Measurements from ENCODE around the gene LY6G6D. TPM values are rescaled to one million over a fixed set of nuclear protein-coding genes. Genes with fewer than 3 reads are reported as not detected.

Gene LY6G6D
- total and polyA plus RNA-seq, 2 of the 13 experiments (the other 11 are each of a cell fraction or from before 2014, with no cell fraction given), result not detected

DNA sequence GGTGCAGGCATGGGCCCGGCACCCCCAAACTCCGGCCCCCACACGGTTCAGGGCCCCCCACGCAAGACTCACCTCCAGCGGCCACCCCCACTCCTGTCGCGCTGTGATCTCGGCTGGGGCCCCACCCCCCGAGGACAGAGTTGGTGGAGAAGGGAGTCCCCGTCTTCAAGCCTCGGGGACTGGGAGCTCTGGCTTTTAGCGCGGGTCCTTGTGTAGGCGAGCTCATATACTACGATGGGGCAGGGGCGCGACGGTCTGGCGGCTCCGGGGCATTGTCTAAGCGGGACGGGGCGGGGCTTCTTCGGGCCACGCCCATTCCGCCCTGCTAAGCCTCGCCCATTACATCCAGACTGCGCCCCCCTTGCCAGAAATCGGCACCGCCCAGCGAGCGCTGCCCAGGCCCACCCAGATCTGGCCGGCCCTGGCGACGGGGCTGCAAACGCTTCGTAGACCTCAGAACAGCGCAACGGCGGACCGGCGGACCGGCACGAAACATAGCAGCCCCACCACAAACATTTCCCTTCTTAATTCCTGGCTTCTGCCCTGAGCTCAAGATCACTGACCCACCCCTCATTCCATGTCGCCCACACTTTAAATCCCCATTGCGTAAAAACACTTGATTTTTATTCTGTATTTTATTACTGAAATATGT is 15.0 kb downstream of the LY6G6D start (continued):
- TF ChIP-seq, protein P1, sequence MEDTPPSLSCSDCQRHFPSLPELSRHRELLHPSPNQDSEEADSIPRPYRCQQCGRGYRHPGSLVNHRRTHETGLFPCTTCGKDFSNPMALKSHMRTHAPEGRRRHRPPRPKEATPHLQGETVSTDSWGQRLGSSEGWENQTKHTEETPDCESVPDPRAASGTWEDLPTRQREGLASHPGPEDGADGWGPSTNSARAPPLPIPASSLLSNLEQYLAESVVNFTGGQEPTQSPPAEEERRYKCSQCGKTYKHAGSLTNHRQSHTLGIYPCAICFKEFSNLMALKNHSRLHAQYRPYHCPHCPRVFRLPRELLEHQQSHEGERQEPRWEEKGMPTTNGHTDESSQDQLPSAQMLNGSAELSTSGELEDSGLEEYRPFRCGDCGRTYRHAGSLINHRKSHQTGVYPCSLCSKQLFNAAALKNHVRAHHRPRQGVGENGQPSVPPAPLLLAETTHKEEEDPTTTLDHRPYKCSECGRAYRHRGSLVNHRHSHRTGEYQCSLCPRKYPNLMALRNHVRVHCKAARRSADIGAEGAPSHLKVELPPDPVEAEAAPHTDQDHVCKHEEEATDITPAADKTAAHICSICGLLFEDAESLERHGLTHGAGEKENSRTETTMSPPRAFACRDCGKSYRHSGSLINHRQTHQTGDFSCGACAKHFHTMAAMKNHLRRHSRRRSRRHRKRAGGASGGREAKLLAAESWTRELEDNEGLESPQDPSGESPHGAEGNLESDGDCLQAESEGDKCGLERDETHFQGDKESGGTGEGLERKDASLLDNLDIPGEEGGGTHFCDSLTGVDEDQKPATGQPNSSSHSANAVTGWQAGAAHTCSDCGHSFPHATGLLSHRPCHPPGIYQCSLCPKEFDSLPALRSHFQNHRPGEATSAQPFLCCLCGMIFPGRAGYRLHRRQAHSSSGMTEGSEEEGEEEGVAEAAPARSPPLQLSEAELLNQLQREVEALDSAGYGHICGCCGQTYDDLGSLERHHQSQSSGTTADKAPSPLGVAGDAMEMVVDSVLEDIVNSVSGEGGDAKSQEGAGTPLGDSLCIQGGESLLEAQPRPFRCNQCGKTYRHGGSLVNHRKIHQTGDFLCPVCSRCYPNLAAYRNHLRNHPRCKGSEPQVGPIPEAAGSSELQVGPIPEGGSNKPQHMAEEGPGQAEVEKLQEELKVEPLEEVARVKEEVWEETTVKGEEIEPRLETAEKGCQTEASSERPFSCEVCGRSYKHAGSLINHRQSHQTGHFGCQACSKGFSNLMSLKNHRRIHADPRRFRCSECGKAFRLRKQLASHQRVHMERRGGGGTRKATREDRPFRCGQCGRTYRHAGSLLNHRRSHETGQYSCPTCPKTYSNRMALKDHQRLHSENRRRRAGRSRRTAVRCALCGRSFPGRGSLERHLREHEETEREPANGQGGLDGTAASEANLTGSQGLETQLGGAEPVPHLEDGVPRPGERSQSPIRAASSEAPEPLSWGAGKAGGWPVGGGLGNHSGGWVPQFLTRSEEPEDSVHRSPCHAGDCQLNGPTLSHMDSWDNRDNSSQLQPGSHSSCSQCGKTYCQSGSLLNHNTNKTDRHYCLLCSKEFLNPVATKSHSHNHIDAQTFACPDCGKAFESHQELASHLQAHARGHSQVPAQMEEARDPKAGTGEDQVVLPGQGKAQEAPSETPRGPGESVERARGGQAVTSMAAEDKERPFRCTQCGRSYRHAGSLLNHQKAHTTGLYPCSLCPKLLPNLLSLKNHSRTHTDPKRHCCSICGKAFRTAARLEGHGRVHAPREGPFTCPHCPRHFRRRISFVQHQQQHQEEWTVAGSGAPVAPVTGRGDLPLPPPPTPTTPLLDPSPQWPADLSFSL (CRISPR knock-in tag; IDR thresholded peaks at IDR 0.05), result no peak
- TF ChIP-seq NCOA5 (CRISPR knock-in tag; IDR thresholded peaks at IDR 0.05), result no peak
- no peak for TF ChIP-seq ZNF367 (CRISPR knock-in tag; IDR thresholded peaks at IDR 0.05; ENCODE audit: borderline replicate concordance)
- no peak; the same call in 1 of the 2 replicates for TF ChIP-seq KLF12 (CRISPR knock-in tag; IDR thresholded peaks at IDR 0.05; ENCODE audit: borderline replicate concordance)
- TF ChIP-seq ZSCAN22 (CRISPR knock-in tag; IDR thresholded peaks at IDR 0.05), result 0 out of 2 replicates have a peak, but pooled peaks have one; percentile 36
- no peak; the same call in 1 of the 2 replicates for TF ChIP-seq ZNF703 (CRISPR knock-in tag; IDR thresholded peaks at IDR 0.05; ENCODE audit: borderline replicate concordance)
- TF ChIP-seq FLYWCH1 (CRISPR knock-in tag; IDR thresholded peaks at IDR 0.05), result no peak
- TF ChIP-seq PRMT3 (CRISPR knock-in tag; IDR thresholded peaks at IDR 0.05; ENCODE audit: borderline replicate concordance, low read depth), result peak; percentile 94
- no peak for TF ChIP-seq TBP (CRISPR knock-in tag; IDR thresholded peaks at IDR 0.05)
- 0 out of 2 replicates have a peak, but pooled peaks have one; percentile 72 for TF ChIP-seq U2AF2 (IDR thresholded peaks at IDR 0.05; ENCODE audit: low read depth, low read length)
- TF ChIP-seq, protein P2, sequence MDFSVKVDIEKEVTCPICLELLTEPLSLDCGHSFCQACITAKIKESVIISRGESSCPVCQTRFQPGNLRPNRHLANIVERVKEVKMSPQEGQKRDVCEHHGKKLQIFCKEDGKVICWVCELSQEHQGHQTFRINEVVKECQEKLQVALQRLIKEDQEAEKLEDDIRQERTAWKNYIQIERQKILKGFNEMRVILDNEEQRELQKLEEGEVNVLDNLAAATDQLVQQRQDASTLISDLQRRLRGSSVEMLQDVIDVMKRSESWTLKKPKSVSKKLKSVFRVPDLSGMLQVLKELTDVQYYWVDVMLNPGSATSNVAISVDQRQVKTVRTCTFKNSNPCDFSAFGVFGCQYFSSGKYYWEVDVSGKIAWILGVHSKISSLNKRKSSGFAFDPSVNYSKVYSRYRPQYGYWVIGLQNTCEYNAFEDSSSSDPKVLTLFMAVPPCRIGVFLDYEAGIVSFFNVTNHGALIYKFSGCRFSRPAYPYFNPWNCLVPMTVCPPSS (IDR thresholded peaks at IDR 0.05), result no peak
- TF ChIP-seq KLF16 (CRISPR knock-in tag; IDR thresholded peaks at IDR 0.05), result no peak
- no peak for TF ChIP-seq ARNT (IDR thresholded peaks at IDR 0.05)
- no peak; the same call in 1 of the 2 replicates for TF ChIP-seq DNMT1 (CRISPR knock-in tag; IDR thresholded peaks at IDR 0.05)
- no peak for TF ChIP-seq HMGA1 (CRISPR knock-in tag; conservative IDR thresholded peaks at IDR 0.05)
- TF ChIP-seq RBAK (CRISPR knock-in tag; IDR thresholded peaks at IDR 0.05), result no peak
- TF ChIP-seq ZNF205 (CRISPR knock-in tag; IDR thresholded peaks at IDR 0.05), result 0 out of 2 replicates have a peak, but pooled peaks have one; percentile 12
- 0 out of 2 replicates have a peak, but pooled peaks have one; percentile 3 for TF ChIP-seq FOSL2 (CRISPR knock-in tag; IDR thresholded peaks at IDR 0.05)
- no peak for TF ChIP-seq TEAD3 (CRISPR knock-in tag; optimal IDR thresholded peaks at IDR 0.05; ENCODE audit: borderline replicate concordance)
- TF ChIP-seq, protein P3, sequence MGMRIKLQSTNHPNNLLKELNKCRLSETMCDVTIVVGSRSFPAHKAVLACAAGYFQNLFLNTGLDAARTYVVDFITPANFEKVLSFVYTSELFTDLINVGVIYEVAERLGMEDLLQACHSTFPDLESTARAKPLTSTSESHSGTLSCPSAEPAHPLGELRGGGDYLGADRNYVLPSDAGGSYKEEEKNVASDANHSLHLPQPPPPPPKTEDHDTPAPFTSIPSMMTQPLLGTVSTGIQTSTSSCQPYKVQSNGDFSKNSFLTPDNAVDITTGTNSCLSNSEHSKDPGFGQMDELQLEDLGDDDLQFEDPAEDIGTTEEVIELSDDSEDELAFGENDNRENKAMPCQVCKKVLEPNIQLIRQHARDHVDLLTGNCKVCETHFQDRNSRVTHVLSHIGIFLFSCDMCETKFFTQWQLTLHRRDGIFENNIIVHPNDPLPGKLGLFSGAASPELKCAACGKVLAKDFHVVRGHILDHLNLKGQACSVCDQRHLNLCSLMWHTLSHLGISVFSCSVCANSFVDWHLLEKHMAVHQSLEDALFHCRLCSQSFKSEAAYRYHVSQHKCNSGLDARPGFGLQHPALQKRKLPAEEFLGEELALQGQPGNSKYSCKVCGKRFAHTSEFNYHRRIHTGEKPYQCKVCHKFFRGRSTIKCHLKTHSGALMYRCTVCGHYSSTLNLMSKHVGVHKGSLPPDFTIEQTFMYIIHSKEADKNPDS (CRISPR knock-in tag; IDR thresholded peaks at IDR 0.05), result no peak

All from HepG2 (cell line).